ENCODE measurements around the gene ANKRD10.
A peak's percentile ranks its signal among the peaks of the same experiment; 100 is the strongest.

The ANKRD10 gene

GRCh38 chr13:110885966-110886869 lies 28.7 kb downstream of the ANKRD10 start:
- DNase-seq (ENCODE audit: low read depth): no peak

GRCh38 chr13:110885516-110885915 lies 29.4 kb downstream of the ANKRD10 start:
- DNase-seq (ENCODE audit: low read depth): no peak

- no peak for DNase-seq (ENCODE audit: low read depth)
Measured at GRCh38 chr13:110884517-110884916, 30.4 kb downstream of the ANKRD10 start.

- DNase-seq (ENCODE audit: low read depth): no peak
Measured at GRCh38 chr13:110883542-110883941, 31.3 kb downstream of the ANKRD10 start.

- DNase-seq (ENCODE audit: low read depth): no peak
Measured at GRCh38 chr13:110882972-110883371, 31.9 kb downstream of the ANKRD10 start.

GRCh38 chr13:110881839-110882627 lies 32.8 kb downstream of the ANKRD10 start:
- DNase-seq (ENCODE audit: low read depth): no peak

GRCh38 chr13:110880627-110881026 lies 34.2 kb downstream of the ANKRD10 start:
- DNase-seq (ENCODE audit: low read depth): no peak

GRCh38 chr13:110879482-110879881 lies 35.4 kb downstream of the ANKRD10 start:
- no peak for DNase-seq (ENCODE audit: low read depth)

GRCh38 chr13:110877737-110878258 lies 37.1 kb downstream of the ANKRD10 start:
- DNase-seq (ENCODE audit: low read depth): no peak

GRCh38 chr13:110876609-110877008 lies 38.3 kb downstream of the ANKRD10 start:
- DNase-seq (ENCODE audit: low read depth): no peak

GRCh38 chr13:110875241-110875640 lies 39.6 kb downstream of the ANKRD10 start:
- DNase-seq (ENCODE audit: low read depth): no peak

- peak; percentile 68 for DNase-seq (ENCODE audit: low read depth)
Measured at GRCh38 chr13:110874508-110874960, 40.3 kb downstream of the ANKRD10 start.

- DNase-seq (ENCODE audit: low read depth): no peak
Measured at GRCh38 chr13:110873639-110874507, 41.0 kb downstream of the ANKRD10 start.

GRCh38 chr13:110872768-110873638 lies 41.9 kb downstream of the ANKRD10 start:
- no peak for DNase-seq (ENCODE audit: low read depth)

- DNase-seq (ENCODE audit: low read depth): no peak
Measured at GRCh38 chr13:110872034-110872767, 42.7 kb downstream of the ANKRD10 start.

GRCh38 chr13:110869805-110870706 lies 44.8 kb downstream of the ANKRD10 start:
- DNase-seq (ENCODE audit: low read depth): peak; percentile 100

GRCh38 chr13:110869231-110869804 lies 45.6 kb downstream of the ANKRD10 start:
- DNase-seq (ENCODE audit: low read depth): no peak

GRCh38 chr13:110868720-110869119 lies 46.1 kb downstream of the ANKRD10 start:
- no peak for DNase-seq (ENCODE audit: low read depth)

- DNase-seq (ENCODE audit: low read depth): no peak
Measured at GRCh38 chr13:110867380-110867779, 47.5 kb downstream of the ANKRD10 start.
